Subcutaneous abdominal adipose tissue (tissue), 5 donors: Measurements from ENCODE around the gene RORB.
"Not testable (repeated sequence)": the region's sequence is repeated elsewhere in the genome, so short reads cannot be mapped to it uniquely, and the experiment has no call there.

Experiments
- H3K27ac ChIP-seq: one replicate; pipeline ENCODE4 v1.7.0; 2013; ENCODE audit warnings: low read depth, mild to moderate bottlenecking, inconsistent platforms, low read length, moderate library complexity
- H3K27me3 ChIP-seq, 5 donors: one replicate each; pipeline ENCODE4 v1.7.0; 2013; ENCODE audit warnings: low read length in 5 of 5, inconsistent platforms in 1 of 5; ENCODE audit not compliant: control insufficient read depth in 5 of 5, insufficient read depth in 4 of 5
- H3K36me3 ChIP-seq, 5 donors: one replicate each; pipeline ENCODE4 v1.7.0; 2013; ENCODE audit warnings: low read length in 5 of 5; ENCODE audit not compliant: control insufficient read depth in 5 of 5, insufficient read depth in 5 of 5
- H3K4me1 ChIP-seq, 5 donors: one replicate each; pipeline ENCODE4 v1.7.0; 2013; ENCODE audit warnings: low read length in 5 of 5, mild to moderate bottlenecking in 3 of 5, moderate library complexity in 1 of 5; ENCODE audit not compliant: control insufficient read depth in 5 of 5, insufficient read depth in 5 of 5
- H3K4me3 ChIP-seq, 5 donors: one replicate each; pipeline ENCODE4 v1.7.0; 2013; ENCODE audit warnings: low read length in 5 of 5, low read depth in 1 of 5
- H3K9ac ChIP-seq, 5 donors: one replicate each; pipeline ENCODE4 v1.7.0; 2013; ENCODE audit warnings: low read length in 5 of 5, mild to moderate bottlenecking in 4 of 5, moderate library complexity in 3 of 5
- H3K9me3 ChIP-seq, 5 donors: one replicate each; pipeline ENCODE4 v1.7.0; 2013; ENCODE audit warnings: low read length in 5 of 5; ENCODE audit not compliant: control insufficient read depth in 5 of 5
- donor health status: healthy.
- donor health status: healthy.
- donor health status: healthy.
- donor health status: healthy.
- donor health status: healthy.

RORB gene

GRCh38 chr9:74511333-74511732 lies 14.2 kb downstream of the RORB start:
- H3K27ac ChIP-seq: no peak overlapping the region
- H3K27me3 ChIP-seq: no peaks in the 10 kb centered on the region
- H3K36me3 ChIP-seq: no peaks in the 10 kb centered on the region
- H3K4me1 ChIP-seq: no peaks in the 10 kb centered on the region
- H3K9ac ChIP-seq: no peak overlapping the region
- no peaks in the 10 kb centered on the region for H3K9me3 ChIP-seq
- H3K4me3 ChIP-seq: no peak overlapping the region

DNA sequence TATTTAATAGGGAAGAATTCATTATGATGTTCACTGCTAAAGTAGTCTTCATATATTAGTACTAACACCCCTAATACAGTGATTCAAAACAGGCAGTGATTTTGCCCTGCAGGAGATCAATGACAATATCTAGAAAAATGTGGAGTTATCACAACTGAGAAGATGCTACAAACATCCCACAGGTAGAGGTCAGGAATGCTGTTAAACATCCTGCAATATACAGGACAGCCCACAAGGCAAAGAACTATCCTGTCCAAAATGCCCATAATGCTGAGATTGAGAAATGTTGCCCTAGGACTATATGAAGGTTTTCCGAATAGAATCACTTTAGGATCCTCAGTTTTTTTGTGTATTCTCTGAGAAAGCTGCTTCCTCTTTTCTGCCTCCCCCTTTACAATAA lies 15.3 kb downstream of the RORB start:
- Histone ChIP-seq H3K27ac (no peak overlapping the region), H3K27me3 (no peaks in the 10 kb centered on the region), H3K4me3 (no peak overlapping the region), H3K9ac (no peak overlapping the region), H3K36me3 (no peaks in the 10 kb centered on the region), H3K4me1 (no peaks in the 10 kb centered on the region), H3K9me3 (no peaks in the 10 kb centered on the region)

DNA sequence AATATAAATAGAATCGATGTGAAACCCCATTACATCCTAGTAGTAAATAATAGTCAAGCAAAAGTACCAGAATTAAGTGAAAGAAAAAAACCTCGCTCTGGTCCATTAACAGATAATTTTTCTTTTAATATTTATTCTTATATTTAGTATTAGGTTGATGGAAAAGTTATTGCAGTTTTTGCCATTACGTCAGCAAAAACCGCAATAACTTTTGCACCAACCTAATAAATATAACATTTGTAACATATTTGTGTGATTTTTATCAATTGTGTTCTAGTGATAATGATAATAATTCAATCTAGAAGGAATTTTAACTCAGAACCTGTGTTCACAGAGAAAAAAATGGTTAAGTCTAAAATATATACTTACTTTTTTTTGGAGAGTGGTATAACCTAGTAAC lies 16.1 kb downstream of the RORB start:
- no peak overlapping the region for H3K4me3 ChIP-seq
- H3K36me3 ChIP-seq: no peaks in the 10 kb centered on the region
- H3K27ac ChIP-seq: no peak overlapping the region
- H3K27me3 ChIP-seq: no peaks in the 10 kb centered on the region
- H3K9me3 ChIP-seq: no peaks in the 10 kb centered on the region
- no peaks in the 10 kb centered on the region for H3K4me1 ChIP-seq
- H3K9ac ChIP-seq: no peak overlapping the region

- no peak overlapping the region for H3K4me3 ChIP-seq
- H3K36me3 ChIP-seq: no peaks in the 10 kb centered on the region
- no peak overlapping the region for H3K27ac ChIP-seq
- no peaks in the 10 kb centered on the region for H3K4me1 ChIP-seq
- H3K27me3 ChIP-seq: no peaks in the 10 kb centered on the region
- H3K9me3 ChIP-seq: no peaks in the 10 kb centered on the region
- H3K9ac ChIP-seq: no peak overlapping the region
These were observed 20.1 kb downstream of the RORB start for GRCh38 chr9:74517188-74517587.

DNA sequence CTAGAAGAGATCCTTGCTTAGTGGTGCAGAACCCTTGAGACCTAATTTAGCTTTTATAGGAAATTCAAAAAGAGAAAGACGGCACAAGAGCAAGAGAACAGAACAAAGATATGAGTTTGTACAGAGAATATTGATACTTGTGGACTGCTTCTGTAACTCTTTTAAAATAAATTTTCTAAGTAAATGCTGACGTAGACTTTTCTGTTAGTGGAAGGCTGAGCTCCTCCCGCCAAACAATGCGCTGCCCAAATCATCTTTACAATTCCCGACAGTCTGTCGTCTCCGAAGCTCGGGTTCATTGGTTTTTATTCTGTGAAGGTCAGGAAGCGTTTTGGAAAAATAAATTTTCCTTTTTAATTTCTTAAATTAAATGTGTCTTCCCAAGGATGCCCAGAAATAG lies 22.3 kb downstream of the RORB start:
- H3K27ac ChIP-seq: no peak overlapping the region
- H3K4me3 ChIP-seq: no peak overlapping the region
- H3K9ac ChIP-seq: no peak overlapping the region

DNA sequence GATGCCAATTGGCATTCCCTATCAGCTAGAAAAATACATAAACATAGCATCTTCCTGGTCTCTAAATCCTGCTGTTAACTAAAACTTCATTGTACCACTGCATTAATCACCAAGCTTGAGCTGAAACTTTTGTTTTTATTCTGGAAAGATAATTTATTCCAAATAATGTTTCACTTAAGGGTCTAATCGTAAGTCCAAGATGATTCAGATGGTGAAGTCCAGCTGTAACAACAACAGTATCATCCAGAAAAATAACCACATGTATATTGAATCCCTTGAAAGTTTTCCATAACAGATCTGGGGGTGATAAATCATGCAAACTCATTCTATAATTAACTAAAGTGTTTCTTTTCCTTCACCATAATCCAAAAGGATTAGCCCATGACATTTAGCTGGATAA lies 23.9 kb downstream of the RORB start:
- no peak overlapping the region for H3K27ac ChIP-seq
- no peaks in the 10 kb centered on the region for H3K9me3 ChIP-seq
- H3K4me3 ChIP-seq: no peak overlapping the region
- H3K4me1 ChIP-seq: no peaks in the 10 kb centered on the region
- no peak overlapping the region for H3K9ac ChIP-seq
- H3K36me3 ChIP-seq: no peaks in the 10 kb centered on the region
- H3K27me3 ChIP-seq: no peaks in the 10 kb centered on the region

More for the DNA sequence above, 22.3 kb downstream of the RORB start:
- Histone ChIP-seq H3K4me1 (no peaks in the 10 kb centered on the region), H3K36me3 (no peaks in the 10 kb centered on the region), H3K9me3 (no peaks in the 10 kb centered on the region), H3K27me3 (no peaks in the 10 kb centered on the region)

DNA sequence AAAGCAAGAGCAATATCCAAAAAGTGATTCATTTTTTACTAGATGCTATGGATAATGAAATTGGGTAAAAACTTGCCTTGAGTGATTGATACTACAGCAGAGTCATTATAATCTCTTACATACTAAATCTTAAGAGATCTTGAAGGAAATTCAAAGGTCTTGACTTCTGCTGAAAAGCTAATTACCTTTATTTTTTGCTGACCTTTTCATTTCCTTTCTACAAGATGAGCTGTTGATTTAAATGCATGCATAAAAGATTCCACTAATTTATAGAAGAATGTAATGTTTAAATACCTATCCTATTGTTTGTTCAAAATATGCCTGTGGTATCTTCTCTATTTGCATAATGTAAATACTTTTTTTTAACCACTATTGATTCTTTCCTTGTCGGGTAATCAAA lies 27.2 kb downstream of the RORB start:
- no peaks in the 10 kb centered on the region for H3K9me3 ChIP-seq
- no peak overlapping the region for H3K27ac ChIP-seq
- H3K4me3 ChIP-seq: no peak overlapping the region
- H3K4me1 ChIP-seq: no peaks in the 10 kb centered on the region
- H3K27me3 ChIP-seq: no peaks in the 10 kb centered on the region
- no peak overlapping the region for H3K9ac ChIP-seq
- H3K36me3 ChIP-seq: no peaks in the 10 kb centered on the region

GRCh38 chr9:74526215-74526614 lies 29.1 kb downstream of the RORB start:
- Histone ChIP-seq H3K9me3 (no peaks in the 10 kb centered on the region), H3K9ac (no peak overlapping the region), H3K27ac (no peak overlapping the region), H3K36me3 (no peaks in the 10 kb centered on the region), H3K4me1 (no peaks in the 10 kb centered on the region), H3K27me3 (no peaks in the 10 kb centered on the region), H3K4me3 (no peak overlapping the region)

DNA sequence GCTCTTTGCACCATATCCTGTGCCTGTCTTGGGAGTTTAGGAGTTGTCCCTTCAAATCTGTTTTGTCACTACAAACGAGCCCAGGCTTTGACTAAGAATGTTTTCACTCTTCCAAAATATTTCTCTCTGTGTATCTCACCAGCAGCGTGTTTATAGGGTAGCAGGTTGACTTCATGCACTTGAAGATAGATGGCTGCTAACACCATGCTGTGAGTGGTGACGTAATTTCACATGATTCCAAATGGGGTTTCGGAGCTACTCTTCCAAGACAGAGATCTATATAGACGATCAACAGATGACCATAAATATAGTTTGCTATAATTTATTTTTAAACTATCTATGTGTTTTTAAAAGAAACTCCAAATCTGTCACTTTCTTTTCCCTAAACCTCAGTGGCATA lies 30.6 kb downstream of the RORB start:
- Histone ChIP-seq H3K27ac (no peak overlapping the region), H3K4me1 (no peaks in the 10 kb centered on the region), H3K27me3 (no peaks in the 10 kb centered on the region), H3K9me3 (no peaks in the 10 kb centered on the region), H3K4me3 (no peak overlapping the region), H3K9ac (no peak overlapping the region), H3K36me3 (no peaks in the 10 kb centered on the region)

GRCh38 chr9:74528207-74528606 lies 31.1 kb downstream of the RORB start:
- Histone ChIP-seq H3K36me3 (no peaks in the 10 kb centered on the region), H3K27me3 (no peaks in the 10 kb centered on the region), H3K4me1 (no peaks in the 10 kb centered on the region), H3K27ac (peak overlapping the region; percentile 6), H3K9ac (no peak overlapping the region), H3K9me3 (no peaks in the 10 kb centered on the region), H3K4me3 (no peak overlapping the region)

- H3K9me3 ChIP-seq, H3K9ac ChIP-seq, H3K27me3 ChIP-seq, H3K4me1 ChIP-seq, H3K4me3 ChIP-seq, H3K36me3 ChIP-seq, H3K27ac ChIP-seq: not testable (repeated sequence)
These were observed 33.3 kb downstream of the RORB start for GRCh38 chr9:74530458-74530857.
